OCI-LY3 (cell line): ENCODE measurements around the gene RNU5D-1.

Experiments used
- EZH2phosphoT487 ChIP-seq: fragments of 200-600 bp; shearing (Covaris generic); IDR thresholded peaks from 2 replicates; pipeline ENCODE4 v1.6.1; 2018; ENCODE audit warnings: antibody characterized with exemption, mixed run types, low read depth
- TF ChIP-seq, protein P1 (sequence below): fragments of 200-600, 300-600 bp; sonication (generic); IDR thresholded peaks from 2 replicates; pipeline ENCODE4 v1.5.1; 2014; ENCODE audit warnings: antibody characterized with exemption, low read length, low read depth

DNA sequence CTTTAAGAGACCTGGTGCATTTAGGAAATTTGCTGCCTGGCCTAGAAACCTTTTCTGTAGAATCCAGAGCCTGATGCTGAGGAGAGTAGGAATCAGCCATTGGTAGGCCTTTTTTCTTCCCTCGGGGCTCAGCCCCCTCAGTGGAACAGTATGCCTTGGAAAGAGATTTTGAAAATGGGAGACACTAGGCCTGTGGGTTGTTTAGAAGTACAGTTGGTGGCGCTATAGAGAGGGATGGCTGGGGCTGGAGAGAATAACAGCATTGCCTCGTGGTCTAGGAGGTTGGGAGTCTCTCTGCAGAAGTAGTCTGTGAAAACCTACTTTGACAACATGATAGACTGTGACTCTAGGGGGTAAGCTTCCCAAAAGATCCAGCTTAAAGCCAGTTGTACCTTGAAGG, 16.9 kb upstream of the RNU5D-1 start:
- TF ChIP-seq, protein P1, sequence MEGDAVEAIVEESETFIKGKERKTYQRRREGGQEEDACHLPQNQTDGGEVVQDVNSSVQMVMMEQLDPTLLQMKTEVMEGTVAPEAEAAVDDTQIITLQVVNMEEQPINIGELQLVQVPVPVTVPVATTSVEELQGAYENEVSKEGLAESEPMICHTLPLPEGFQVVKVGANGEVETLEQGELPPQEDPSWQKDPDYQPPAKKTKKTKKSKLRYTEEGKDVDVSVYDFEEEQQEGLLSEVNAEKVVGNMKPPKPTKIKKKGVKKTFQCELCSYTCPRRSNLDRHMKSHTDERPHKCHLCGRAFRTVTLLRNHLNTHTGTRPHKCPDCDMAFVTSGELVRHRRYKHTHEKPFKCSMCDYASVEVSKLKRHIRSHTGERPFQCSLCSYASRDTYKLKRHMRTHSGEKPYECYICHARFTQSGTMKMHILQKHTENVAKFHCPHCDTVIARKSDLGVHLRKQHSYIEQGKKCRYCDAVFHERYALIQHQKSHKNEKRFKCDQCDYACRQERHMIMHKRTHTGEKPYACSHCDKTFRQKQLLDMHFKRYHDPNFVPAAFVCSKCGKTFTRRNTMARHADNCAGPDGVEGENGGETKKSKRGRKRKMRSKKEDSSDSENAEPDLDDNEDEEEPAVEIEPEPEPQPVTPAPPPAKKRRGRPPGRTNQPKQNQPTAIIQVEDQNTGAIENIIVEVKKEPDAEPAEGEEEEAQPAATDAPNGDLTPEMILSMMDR = no peak
- no peak for TF ChIP-seq EZH2phosphoT487
